GM20000 (cell line): ENCODE results near the gene KCNB1.

Source experiments
- DNase-seq: peaks from one replicate; pipeline ENCODE4 v3.0.0; 2012; ENCODE audit warnings: low spot score
- TF ChIP-seq, protein P1 (sequence below): IDR thresholded peaks from 2 replicates; pipeline ENCODE4 v1.5.1; 2012; ENCODE audit warnings: mild to moderate bottlenecking, control low read depth; ENCODE audit errors: extremely low read depth, missing control alignments

The KCNB1 gene

DNA sequence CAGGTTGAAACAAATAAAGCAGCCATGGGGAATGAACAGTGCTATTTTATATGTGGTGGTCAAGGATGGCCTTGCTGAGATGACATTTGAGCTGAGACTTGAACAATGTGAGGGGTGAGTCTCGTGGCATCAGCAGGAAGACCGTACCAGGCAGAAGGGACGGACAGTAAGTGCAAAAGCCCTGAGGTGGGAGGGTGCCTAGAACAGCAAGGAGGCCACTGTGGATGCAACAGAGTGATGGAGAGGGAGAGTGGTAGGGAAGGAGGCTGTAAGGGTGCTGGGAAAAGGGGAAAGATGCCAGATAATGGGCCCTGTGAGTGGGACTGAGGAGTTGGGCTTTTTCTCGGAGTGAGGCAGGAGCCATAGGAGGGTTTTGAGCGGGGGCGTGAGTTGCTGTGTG, 11.5 kb downstream of the KCNB1 start:
- TF ChIP-seq, protein P1, sequence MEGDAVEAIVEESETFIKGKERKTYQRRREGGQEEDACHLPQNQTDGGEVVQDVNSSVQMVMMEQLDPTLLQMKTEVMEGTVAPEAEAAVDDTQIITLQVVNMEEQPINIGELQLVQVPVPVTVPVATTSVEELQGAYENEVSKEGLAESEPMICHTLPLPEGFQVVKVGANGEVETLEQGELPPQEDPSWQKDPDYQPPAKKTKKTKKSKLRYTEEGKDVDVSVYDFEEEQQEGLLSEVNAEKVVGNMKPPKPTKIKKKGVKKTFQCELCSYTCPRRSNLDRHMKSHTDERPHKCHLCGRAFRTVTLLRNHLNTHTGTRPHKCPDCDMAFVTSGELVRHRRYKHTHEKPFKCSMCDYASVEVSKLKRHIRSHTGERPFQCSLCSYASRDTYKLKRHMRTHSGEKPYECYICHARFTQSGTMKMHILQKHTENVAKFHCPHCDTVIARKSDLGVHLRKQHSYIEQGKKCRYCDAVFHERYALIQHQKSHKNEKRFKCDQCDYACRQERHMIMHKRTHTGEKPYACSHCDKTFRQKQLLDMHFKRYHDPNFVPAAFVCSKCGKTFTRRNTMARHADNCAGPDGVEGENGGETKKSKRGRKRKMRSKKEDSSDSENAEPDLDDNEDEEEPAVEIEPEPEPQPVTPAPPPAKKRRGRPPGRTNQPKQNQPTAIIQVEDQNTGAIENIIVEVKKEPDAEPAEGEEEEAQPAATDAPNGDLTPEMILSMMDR = no peak
- DNase-seq = no peak

DNA sequence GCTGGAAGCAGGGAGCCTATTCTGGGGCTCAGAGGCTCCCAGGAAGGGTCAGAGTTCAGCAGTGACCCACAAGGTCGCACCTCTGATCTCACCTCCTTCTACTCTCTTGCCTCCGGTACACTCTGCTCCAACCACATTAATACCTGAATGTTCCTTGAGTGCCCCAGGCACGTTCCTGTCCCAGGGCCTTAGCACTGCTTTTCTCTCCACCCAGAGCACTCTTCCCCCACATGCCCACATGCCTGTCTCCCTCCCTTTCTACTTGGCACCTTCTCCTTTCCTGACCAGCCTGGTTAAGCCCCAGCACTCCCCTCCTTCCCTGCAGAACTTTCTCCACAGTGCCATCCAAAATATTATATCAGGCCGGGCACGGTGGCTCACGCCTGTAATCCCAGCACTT, 13.4 kb downstream of the KCNB1 start:
- TF ChIP-seq, protein P1 = no peak

DNA sequence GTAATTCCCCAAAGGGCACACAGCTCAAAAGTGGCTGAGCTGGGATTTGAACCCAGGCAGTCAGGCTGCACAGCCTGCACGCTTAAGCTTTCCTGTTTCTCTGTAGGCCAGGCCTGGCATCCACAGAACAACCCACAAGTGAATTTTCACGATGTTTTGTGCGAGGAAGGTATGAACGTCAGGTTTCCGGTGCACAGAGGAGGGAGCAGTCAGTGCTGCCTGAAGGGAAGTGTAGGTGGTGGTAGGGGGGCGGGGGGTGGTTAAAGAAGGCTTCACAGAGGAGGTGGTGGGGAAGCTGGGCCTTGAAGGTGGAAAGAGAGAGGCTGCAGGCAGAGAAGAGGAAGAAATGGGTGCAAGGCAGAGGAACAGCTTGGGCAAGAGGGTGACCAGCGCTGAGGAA, 14.1 kb downstream of the KCNB1 start:
- TF ChIP-seq, protein P1 = no peak
- DNase-seq = no peak

More for the DNA sequence above, 13.4 kb downstream of the KCNB1 start:
- DNase-seq = no peak

DNA sequence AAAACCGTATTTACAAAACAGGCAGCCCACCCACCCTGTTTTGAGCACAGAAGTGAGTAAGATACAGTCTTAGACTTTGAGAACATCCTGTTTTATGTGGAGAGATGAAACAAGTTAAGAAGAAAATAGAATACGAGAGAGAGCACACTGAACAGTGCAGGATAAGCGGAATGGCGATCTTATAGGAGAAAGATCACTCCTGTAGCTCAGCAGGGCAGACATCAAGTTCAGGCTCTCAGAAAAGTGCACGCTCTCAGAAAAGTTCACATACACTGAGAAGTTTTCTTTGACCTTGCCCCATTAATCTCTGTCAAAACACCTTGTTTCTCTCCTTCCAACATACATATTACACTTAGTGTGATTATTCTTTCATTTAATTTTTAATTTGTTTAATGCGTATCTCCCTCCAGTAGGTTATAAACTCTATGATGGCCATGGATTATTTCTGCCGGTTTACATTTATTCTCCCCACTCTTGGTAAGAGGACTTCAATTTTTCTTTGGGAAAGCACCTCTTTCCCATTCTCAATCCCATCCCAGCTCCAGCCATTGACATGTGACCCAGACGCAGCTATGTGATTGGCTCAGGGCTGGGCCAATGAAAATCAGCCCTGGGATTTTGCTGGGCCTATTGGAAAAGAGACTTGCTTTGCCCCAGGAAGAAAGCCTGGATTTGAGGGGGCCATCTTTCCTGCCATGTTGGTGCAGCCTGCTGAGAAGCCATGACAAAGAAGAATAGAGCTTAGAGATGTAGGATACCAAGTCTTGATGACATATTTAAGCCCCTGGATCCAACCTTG, 16.2 kb downstream of the KCNB1 start:
- TF ChIP-seq, protein P1 = no peak
- DNase-seq = no peak

DNA sequence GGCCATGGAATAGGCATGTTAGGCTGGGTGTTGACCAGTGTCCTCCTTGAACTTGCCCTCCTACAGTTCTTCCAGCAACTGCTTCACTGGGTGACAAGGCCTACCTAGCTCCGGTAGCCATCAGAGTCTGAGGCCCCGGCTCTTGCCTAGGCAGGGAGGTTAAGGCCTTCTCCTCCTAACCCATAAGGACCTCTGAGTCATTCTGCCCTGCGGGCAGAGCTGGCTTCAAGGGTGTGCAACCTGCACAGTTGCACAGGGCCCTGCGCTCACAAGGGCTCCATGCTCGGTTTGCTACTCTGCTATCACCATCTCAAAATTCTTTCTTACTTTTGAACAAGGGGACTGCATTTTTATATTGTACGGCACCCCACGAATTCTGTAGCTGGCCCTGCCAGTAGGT, 17.9 kb downstream of the KCNB1 start:
- DNase-seq = no peak
- TF ChIP-seq, protein P1 = no peak

DNA sequence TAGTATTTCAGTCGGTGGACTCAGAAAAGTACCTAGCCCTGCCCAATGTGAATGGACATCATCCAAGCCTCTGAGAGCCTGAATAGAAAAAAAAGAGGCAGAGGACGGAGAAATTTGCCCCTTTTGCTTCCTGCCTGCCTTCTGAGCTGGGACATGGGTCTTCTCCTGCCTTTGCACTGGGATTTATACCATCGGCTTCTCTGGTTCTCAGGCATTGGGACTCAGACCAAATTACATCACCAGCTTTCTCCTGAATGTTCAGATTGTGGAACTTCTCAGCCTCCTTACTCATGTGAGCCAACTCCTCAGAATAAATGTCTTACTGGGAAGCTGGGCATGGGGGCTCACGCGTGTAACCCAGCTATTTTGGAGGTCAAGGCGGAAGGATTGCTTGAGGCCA, 19.8 kb downstream of the KCNB1 start:
- TF ChIP-seq, protein P1 = no peak
- no peak for DNase-seq

DNA sequence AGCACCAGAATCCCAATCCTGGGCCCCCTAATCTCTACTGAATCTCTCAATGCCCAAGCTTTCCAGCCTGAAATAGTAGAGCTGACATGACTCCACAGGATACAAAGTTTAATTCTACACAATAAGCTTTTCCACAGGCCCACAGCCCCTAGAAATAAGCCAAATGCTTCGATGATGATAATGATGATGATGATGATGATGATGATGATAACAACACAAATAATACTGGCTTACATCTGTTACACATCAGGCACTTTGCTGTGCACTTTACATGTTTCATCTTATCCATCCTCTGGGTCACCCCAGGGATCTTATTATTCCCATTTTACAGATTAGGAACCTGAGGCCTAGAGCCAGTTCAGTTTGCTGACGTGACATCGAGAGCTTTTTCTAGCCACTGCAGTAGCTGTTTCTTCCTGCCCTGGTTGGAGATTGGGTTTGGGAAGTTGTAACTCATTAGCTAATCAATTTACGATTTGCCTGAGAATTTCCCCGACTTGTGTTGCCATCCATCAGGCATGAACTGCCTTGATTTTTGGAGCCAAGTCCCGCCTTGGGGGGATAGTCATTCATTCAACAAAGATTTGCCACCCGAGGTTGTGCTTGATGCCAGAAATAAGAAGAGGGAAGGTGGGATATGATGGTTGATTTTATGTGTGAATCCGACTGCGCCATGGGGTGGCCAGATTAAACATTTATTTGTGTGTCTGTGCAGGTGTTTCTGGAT, 20.4 kb downstream of the KCNB1 start:
- no peak for DNase-seq
- TF ChIP-seq, protein P1 = no peak
